Aorta (tissue), 5 donors: Measurements from ENCODE around the gene HES2. TPM values are rescaled to one million over a fixed set of nuclear protein-coding genes. Genes with fewer than 3 reads are reported as not detected.

Source experiments
- ATAC-seq: fragments of 200-7000 bp; cut with Tn5 transposase; one replicate; pipeline ENCODE4 v1.9.1; 2022; ENCODE audit warnings: moderate library complexity; ENCODE audit not compliant: low FRiP score
- DNase-seq, 2 donors: peaks; one replicate each; pipeline ENCODE4 v3.0.0-alpha.2; 2020
- H3K27ac ChIP-seq, 2 donors: one replicate each; pipeline ENCODE4 v1.5.1; 2013; ENCODE audit warnings: low read length in 2 of 2, mild to moderate bottlenecking in 2 of 2, moderate library complexity in 2 of 2, control low read depth in 1 of 2, inconsistent platforms in 1 of 2, low read depth in 1 of 2
- H3K27me3 ChIP-seq, 2 donors: one replicate each; pipeline ENCODE4 v1.6.1; 2013; ENCODE audit warnings: control low read depth in 1 of 2, low read length in 1 of 2, mild to moderate bottlenecking in 1 of 2, moderate library complexity in 1 of 2; ENCODE audit not compliant: insufficient read depth in 2 of 2, control insufficient read depth in 1 of 2
- H3K36me3 ChIP-seq, 2 donors: one replicate each; pipeline ENCODE4 v1.6.1; 2013; ENCODE audit warnings: control low read depth in 1 of 2, low read length in 1 of 2, mild to moderate bottlenecking in 1 of 2; ENCODE audit not compliant: insufficient read depth in 2 of 2, control insufficient read depth in 1 of 2
- H3K4me1 ChIP-seq, 2 donors: one replicate each; pipeline ENCODE4 v1.6.1; 2013; ENCODE audit warnings: low read length in 2 of 2, control low read depth in 1 of 2, mild to moderate bottlenecking in 1 of 2, moderate library complexity in 1 of 2; ENCODE audit not compliant: insufficient read depth in 2 of 2, control insufficient read depth in 1 of 2
- H3K4me3 ChIP-seq, 2 donors: one replicate each; pipeline ENCODE4 v1.5.1; 2013; ENCODE audit warnings: low read length in 2 of 2, control low read depth in 1 of 2, mild to moderate bottlenecking in 1 of 2
- H3K9me3 ChIP-seq: one replicate; pipeline ENCODE4 v1.6.1; 2013; ENCODE audit warnings: mild to moderate bottlenecking, low read length; ENCODE audit not compliant: control insufficient read depth
- WGBS, 2 donors: extraction: QIAGEN DNeasy Blood & Tissue Kit; methylation state at CpG; one replicate each; pipeline ENCODE4 v1.1.7; 2013; 5-methylcytosine and 5-hydroxymethylcytosine counted together
- intact Hi-C, 2 donors: fragments of 100-400 bp; cut with DNase I; formaldehyde crosslinking; loops; one replicate each; pipeline versions ENCODE4 v1.14.2 to v1.15.0; 2022
- polyA plus RNA-seq, 2 donors: library from polyadenylated mRNA; stranded (reverse); fragments of 200-250 nt; gene quantifications; one replicate each; pipeline ENCODE4 v1.2.3, GENCODE V29; 2013
- total RNA-seq, 2 donors: library from RNA; stranded (reverse); fragmentation: NEBNext Ultra II Directional; extraction: Animal tissue kit (Norgen Biotek cat#: 25700); gene quantifications; one replicate each; pipeline ENCODE4 v1.2.1, GENCODE V29; 2021
- donor health status: healthy with polysubstance abuse.
- donor health status: Bipolar disorder and iron deficiency.
- donor health status: DM: no; HTN: no; CAD: no.
- donor health status: DM: no; HTN: no; CAD: no.
- donor health status: DM: yes; HTN: yes; CAD: no.

Gene HES2
- total and polyA plus RNA-seq, 4 donors, result 0.49 to 1.4 TPM; not detected in 2

GRCh38 chr1:6389971-6390370, 29.7 kb downstream of the HES2 start:
- Histone ChIP-seq H3K4me1 (no peaks in the 10 kb centered on the region), H3K36me3 (no peaks in the 10 kb centered on the region), H3K9me3 (no peaks in the 10 kb centered on the region), H3K4me3 (no peak overlapping the region), H3K27ac (no peak overlapping the region), H3K27me3 (no peaks in the 10 kb centered on the region)
- DNase-seq (no peak), ATAC-seq (no peak)
- intact Hi-C loops, result no loop called here
- 97 to 98% methylated on average over 9 of the region's 9 CpGs for WGBS, 2 donors

GRCh38 chr1:6386371-6386949, 33.3 kb downstream of the HES2 start:
- ATAC-seq (no peak), DNase-seq (no peak)
- no peaks in the 10 kb centered on the region for H3K9me3 ChIP-seq
- intact Hi-C loops, result no loop called here
- H3K27ac ChIP-seq, result no peak overlapping the region
- no peaks in the 10 kb centered on the region for H3K4me1 ChIP-seq
- H3K27me3 ChIP-seq, result no peaks in the 10 kb centered on the region
- H3K4me3 ChIP-seq, result no peak overlapping the region
- whole genome bisulfite sequencing, 2 donors, result 90 to 92% methylated on average over 10 of the region's 10 CpGs
- H3K36me3 ChIP-seq, result no peaks in the 10 kb centered on the region

GRCh38 chr1:6385488-6386191, 34.1 kb downstream of the HES2 start:
- Histone ChIP-seq H3K4me1 (no peaks in the 10 kb centered on the region), H3K9me3 (no peaks in the 10 kb centered on the region), H3K27ac (peak overlapping the region in 1 of 2 donors; percentile 2), H3K4me3 (no peak overlapping the region), H3K27me3 (no peaks in the 10 kb centered on the region), H3K36me3 (no peaks in the 10 kb centered on the region)
- ATAC-seq, result no peak
- DNase-seq, result peak in 1 of 2 donors; percentile 82
- 39 to 43% methylated on average over 22 of the region's 22 CpGs for WGBS, 2 donors
- intact Hi-C loops, result no loop called here

GRCh38 chr1:6384962-6385361, 34.8 kb downstream of the HES2 start:
- intact Hi-C loops, result no loop called here
- Histone ChIP-seq H3K9me3 (no peaks in the 10 kb centered on the region), H3K27ac (peak overlapping the region in 1 of 2 donors; percentile 2), H3K36me3 (no peaks in the 10 kb centered on the region), H3K4me3 (no peak overlapping the region), H3K27me3 (no peaks in the 10 kb centered on the region), H3K4me1 (no peaks in the 10 kb centered on the region)
- 5 to 14% methylated on average over 5 of the region's 5 CpGs for WGBS, 2 donors
- peak in 1 of 2 donors; percentile 78 for DNase-seq
- ATAC-seq, result peak; percentile 64

GRCh38 chr1:6384135-6384534, 35.6 kb downstream of the HES2 start:
- WGBS, 2 donors, result 91 to 96% methylated on average over 1 of the region's 1 CpG
- ATAC-seq (no peak), DNase-seq (no peak)
- Histone ChIP-seq H3K36me3 (no peaks in the 10 kb centered on the region), H3K4me3 (no peak overlapping the region), H3K9me3 (no peaks in the 10 kb centered on the region), H3K27me3 (no peaks in the 10 kb centered on the region), H3K4me1 (no peaks in the 10 kb centered on the region), H3K27ac (no peak overlapping the region)
- intact Hi-C loops, result no loop called here

- ATAC-seq, result no peak
- Histone ChIP-seq H3K4me1 (no peaks in the 10 kb centered on the region), H3K4me3 (no peak overlapping the region), H3K27me3 (no peaks in the 10 kb centered on the region), H3K36me3 (no peaks in the 10 kb centered on the region), H3K9me3 (no peaks in the 10 kb centered on the region), H3K27ac (no peak overlapping the region)
- no peak for DNase-seq
- WGBS, 2 donors, result 97 to 98% methylated on average over 7 of the region's 7 CpGs
- intact Hi-C loops, result no loop called here
These were observed 39.7 kb downstream of the HES2 start for GRCh38 chr1:6380037-6380436.

DNA sequence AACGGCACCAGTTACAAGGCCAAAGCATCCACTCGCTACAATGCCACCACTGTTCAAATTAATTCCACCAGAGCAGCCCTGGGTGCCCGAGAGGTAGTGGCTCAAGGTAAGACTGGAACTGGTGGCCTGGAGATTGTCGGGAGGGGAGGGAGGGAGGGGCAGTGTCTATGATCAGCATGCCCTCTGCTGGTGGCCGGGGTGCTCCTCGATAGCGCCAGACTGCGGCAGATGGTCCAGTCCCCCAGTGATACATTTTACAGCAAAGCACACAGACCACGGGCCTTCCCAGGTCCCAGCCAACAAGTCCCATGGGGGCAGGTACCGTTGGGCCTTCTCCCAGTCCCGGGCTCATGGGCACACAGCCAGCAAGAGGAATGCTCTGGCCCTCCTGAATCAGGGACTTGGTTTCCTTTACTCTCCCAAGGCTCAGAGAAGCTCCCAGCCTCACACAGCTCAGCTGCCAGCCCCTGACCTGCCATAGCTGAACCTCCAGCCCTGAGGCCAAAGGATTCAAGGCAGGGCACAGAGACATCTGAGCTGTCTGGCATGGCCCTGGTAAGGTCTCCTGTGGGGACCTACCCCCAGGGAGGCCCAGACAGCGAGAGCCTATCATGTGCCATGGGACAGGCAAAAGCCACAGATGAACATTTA, 41.5 kb downstream of the HES2 start:
- no peaks in the 10 kb centered on the region for H3K27me3 ChIP-seq
- H3K36me3 ChIP-seq, result no peaks in the 10 kb centered on the region
- whole genome bisulfite sequencing, 2 donors, result 56 to 60% methylated on average over 12 of the region's 12 CpGs

DNA sequence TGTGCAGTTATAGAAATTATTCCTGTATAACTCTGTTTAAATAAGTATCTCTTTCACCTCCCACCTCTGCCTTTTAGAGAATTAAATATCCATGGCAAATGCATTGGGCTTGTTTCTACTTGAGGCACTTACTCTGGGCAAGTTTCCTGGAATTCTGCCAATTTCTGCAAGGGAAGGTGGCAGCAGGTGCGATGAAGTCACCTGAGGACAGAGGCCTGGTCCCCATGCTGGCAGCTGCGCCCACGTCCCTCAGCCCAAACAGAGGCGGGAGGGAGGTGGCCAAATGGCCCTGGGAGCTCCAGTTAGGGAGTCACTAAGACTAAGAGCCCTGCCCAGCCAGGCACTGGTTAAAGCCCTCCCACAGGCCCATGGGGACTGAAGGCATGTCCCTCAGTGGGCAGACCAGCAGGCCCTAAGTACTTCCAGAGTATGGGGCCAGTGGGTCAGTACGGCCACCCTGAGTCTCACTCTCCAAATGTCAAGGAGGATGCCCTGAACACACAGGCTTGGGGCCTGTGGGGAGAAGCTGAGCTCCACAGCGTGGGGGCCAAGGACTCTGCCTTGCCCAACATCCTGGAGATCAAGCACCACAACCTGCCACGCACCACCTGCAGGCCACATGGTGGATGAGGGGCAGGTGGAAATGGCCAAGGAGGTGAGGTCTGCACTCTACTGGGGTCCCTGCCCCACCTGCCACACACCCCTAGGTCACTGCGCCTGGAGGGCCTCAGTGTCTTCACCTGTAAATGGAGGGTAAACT, 45.6 kb downstream of the HES2 start:
- Histone ChIP-seq H3K36me3 (no peaks in the 10 kb centered on the region), H3K4me3 (no peak overlapping the region), H3K9me3 (no peaks in the 10 kb centered on the region), H3K27ac (no peak overlapping the region), H3K4me1 (no peaks in the 10 kb centered on the region), H3K27me3 (no peaks in the 10 kb centered on the region)
- DNase-seq (no peak), ATAC-seq (no peak)
- intact Hi-C loops, result no loop called here
- WGBS, 2 donors, result 92 to 93% methylated on average over 8 of the region's 8 CpGs

More for the DNA sequence above, 41.5 kb downstream of the HES2 start:
- Histone ChIP-seq H3K9me3 (no peaks in the 10 kb centered on the region), H3K4me3 (no peak overlapping the region), H3K4me1 (no peaks in the 10 kb centered on the region), H3K27ac (no peak overlapping the region)
- DNase-seq, result no peak
- intact Hi-C loops, result no loop called here
- no peak for ATAC-seq
